Smooth muscle cell (in vitro differentiated cells): ENCODE results near the gene TTLL6. TPM values are rescaled to one million over a fixed set of nuclear protein-coding genes. Genes with fewer than 3 reads are reported as not detected.
A peak's percentile ranks its signal among the peaks of the same experiment; 100 is the strongest.

Source experiments
- DNase-seq: peaks from one replicate; lab custom pipeline; 2025; ENCODE audit not compliant: unreplicated experiment; lab: John Stamatoyannopoulos, UW
- H2AFZ ChIP-seq: fragments of 200-600 bp; sonication (generic); 2 replicates; pipeline ENCODE4 v1.6.0; 2016; ENCODE audit warnings: antibody characterized with exemption, low read depth, mild to moderate bottlenecking
- H3F3A ChIP-seq: fragments of 200-600 bp; sonication (generic); 2 replicates; pipeline ENCODE4 v1.6.0; 2017; ENCODE audit warnings: antibody characterized with exemption, low read depth
- H3K27ac ChIP-seq: fragments of 200-600 bp; sonication (generic); 2 replicates; pipeline ENCODE4 v1.5.1; 2016; ENCODE audit warnings: low read depth, mild to moderate bottlenecking
- H3K27me3 ChIP-seq: fragments of 200-600 bp; sonication (generic); 2 replicates; pipeline ENCODE4 v1.6.1; 2016; ENCODE audit warnings: low read depth, mild to moderate bottlenecking
- H3K36me3 ChIP-seq: fragments of 200-600 bp; sonication (generic); 2 replicates; pipeline ENCODE4 v1.5.1; 2016; ENCODE audit warnings: low read depth
- H3K4me1 ChIP-seq: fragments of 200-600 bp; sonication (generic); 2 replicates; pipeline ENCODE4 v1.5.1; 2016; ENCODE audit warnings: low read depth
- H3K4me2 ChIP-seq: fragments of 200-600 bp; sonication (generic); 2 replicates; pipeline ENCODE4 v1.6.0; 2016; ENCODE audit warnings: mild to moderate bottlenecking
- H3K4me3 ChIP-seq: fragments of 200-600 bp; sonication (generic); 2 replicates; pipeline ENCODE4 v1.5.1; 2016; ENCODE audit warnings: mild to moderate bottlenecking
- H3K79me2 ChIP-seq: fragments of 200-600 bp; sonication (generic); 2 replicates; pipeline ENCODE4 v1.6.0; 2016; ENCODE audit warnings: low read depth, mild to moderate bottlenecking
- H3K9ac ChIP-seq: fragments of 200-600 bp; sonication (generic); 2 replicates; pipeline ENCODE4 v1.6.0; 2016; ENCODE audit warnings: low read depth
- H3K9me3 ChIP-seq: fragments of 200-600 bp; sonication (generic); replicated peaks from 2 replicates; pipeline ENCODE4 v1.5.1; 2016; ENCODE audit warnings: low read depth
- H4K20me1 ChIP-seq: fragments of 200-600 bp; sonication (generic); 2 replicates; pipeline ENCODE4 v1.6.0; 2016; ENCODE audit warnings: low read depth
- CTCF ChIP-seq: fragments of 200-600 bp; sonication (generic); IDR thresholded peaks from 2 replicates; pipeline ENCODE4 v1.5.1; 2017; ENCODE audit warnings: borderline replicate concordance, mild to moderate bottlenecking, antibody characterized with exemption; ENCODE audit not compliant: insufficient read depth, poor library complexity, severe bottlenecking
- WGBS: methylation state at CpG from one replicate; pipeline ENCODE4 v1.1.7; 2016; ENCODE audit warnings: low lambda C conversion rate; 5-methylcytosine and 5-hydroxymethylcytosine counted together
- polyA plus RNA-seq: library from polyadenylated mRNA; unstranded; fragments of >200 nt; fragmentation: Nextera tagmentation; extraction: Ambion mirVana; gene quantifications from 2 replicates; pipeline ENCODE4 v1.2.1, GENCODE V29; 2016
- total RNA-seq: library from RNA; depleted of rRNA; stranded (reverse); fragments of >200 nt; gene quantifications from 2 replicates; pipeline ENCODE4 v1.2.3, GENCODE V29; 2014

The TTLL6 gene
- total and polyA plus RNA-seq, 2 experiments from 2014 or later, result 0.41 TPM; not detected in 1

GRCh38 chr17:48816438-48816773, 623 bp downstream of the TTLL6 start:
- no peaks in the 10 kb centered on the region for H4K20me1 ChIP-seq
- H3K36me3 ChIP-seq, result no peaks in the 10 kb centered on the region
- H3K4me1 ChIP-seq, result peaks cover 16% of the 10 kb centered on the region
- H3K4me2 ChIP-seq, result peak overlapping the region; percentile 85
- H3K9me3 ChIP-seq, result no peaks in the 10 kb centered on the region
- H3K27ac ChIP-seq, result no peak overlapping the region
- H3K4me3 ChIP-seq, result peak overlapping the region; percentile 51
- H3K79me2 ChIP-seq, result no peaks in the 10 kb centered on the region
- 6% methylated on average over 7 of the region's 7 CpGs for WGBS
- peak overlapping the region; percentile 77 for H2AFZ ChIP-seq
- H3K9ac ChIP-seq, result no peak overlapping the region
- DNase-seq, result no peak
- TF ChIP-seq CTCF, result no peak
- H3K27me3 ChIP-seq, result peaks cover 24% of the 10 kb centered on the region
- H3F3A ChIP-seq, result no peaks in the 10 kb centered on the region

GRCh38 chr17:48815311-48815710, 1.7 kb downstream of the TTLL6 start:
- Histone ChIP-seq H3K4me3 (no peak overlapping the region), H3K79me2 (no peaks in the 10 kb centered on the region), H2AFZ (no peak overlapping the region), H4K20me1 (no peaks in the 10 kb centered on the region), H3K4me2 (no peak overlapping the region), H3K27me3 (peaks cover 24% of the 10 kb centered on the region), H3F3A (no peaks in the 10 kb centered on the region), H3K27ac (no peak overlapping the region), H3K9ac (no peak overlapping the region), H3K36me3 (no peaks in the 10 kb centered on the region), H3K4me1 (peaks cover 16% of the 10 kb centered on the region), H3K9me3 (no peaks in the 10 kb centered on the region)
- 87% methylated on average over 3 of the region's 3 CpGs for WGBS
- DNase-seq, result no peak
- no peak for TF ChIP-seq CTCF

DNA sequence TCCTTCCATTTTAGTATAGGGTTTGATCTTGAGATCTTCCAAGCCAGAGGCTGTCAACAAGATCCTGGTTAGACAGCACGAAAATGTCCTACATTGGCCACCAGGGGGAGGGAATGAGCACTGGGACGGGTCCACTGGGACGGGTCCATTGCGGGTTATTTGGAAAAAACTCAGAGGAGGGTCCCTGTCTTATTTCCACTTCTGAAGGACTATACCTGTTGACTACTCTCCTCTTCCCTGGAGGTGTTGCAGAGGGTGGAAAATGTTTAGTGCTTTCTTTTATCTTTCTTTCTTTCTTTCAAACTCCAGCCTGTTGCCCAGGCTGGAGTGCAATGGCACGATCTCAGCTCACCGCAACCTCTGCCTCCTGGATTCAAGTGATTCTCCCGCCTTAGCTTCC, 2.5 kb downstream of the TTLL6 start:
- Histone ChIP-seq H3K9ac (no peak overlapping the region), H3K36me3 (no peaks in the 10 kb centered on the region), H4K20me1 (no peaks in the 10 kb centered on the region), H3K4me3 (no peak overlapping the region), H3K4me2 (no peak overlapping the region), H3K9me3 (no peaks in the 10 kb centered on the region), H3K27ac (no peak overlapping the region), H3F3A (no peaks in the 10 kb centered on the region), H2AFZ (no peak overlapping the region), H3K4me1 (peaks cover 16% of the 10 kb centered on the region), H3K27me3 (peaks cover 24% of the 10 kb centered on the region), H3K79me2 (no peaks in the 10 kb centered on the region)
- DNase-seq, result no peak
- peak; percentile 70 for TF ChIP-seq CTCF
- WGBS, result 20% methylated on average over 7 of the region's 7 CpGs

DNA sequence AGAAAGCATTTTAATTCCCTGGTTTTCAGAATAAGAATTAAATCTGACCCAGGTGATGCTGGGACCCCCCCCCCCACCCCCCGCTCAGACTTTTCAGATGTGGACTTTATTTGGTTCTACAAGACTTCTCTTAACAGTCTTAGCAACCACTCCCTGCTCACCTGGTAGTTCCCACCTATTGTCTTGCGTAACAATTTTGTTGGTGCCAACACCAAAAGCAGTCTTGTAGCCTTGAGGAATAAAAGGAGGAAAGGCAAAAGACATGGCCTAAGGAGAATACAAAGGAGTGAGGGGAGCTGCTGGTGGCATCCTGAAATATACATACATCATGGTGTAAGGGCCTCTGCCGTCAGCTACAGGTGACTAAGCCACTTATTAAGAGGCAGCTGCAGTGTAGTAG, 5.0 kb downstream of the TTLL6 start:
- no peak for TF ChIP-seq CTCF
- Histone ChIP-seq H3K36me3 (no peaks in the 10 kb centered on the region), H3K9ac (no peak overlapping the region), H4K20me1 (no peaks in the 10 kb centered on the region), H3K9me3 (no peaks in the 10 kb centered on the region), H3K27ac (no peak overlapping the region), H3F3A (no peaks in the 10 kb centered on the region), H3K27me3 (peaks cover 24% of the 10 kb centered on the region), H3K4me3 (no peak overlapping the region), H3K4me2 (no peak overlapping the region), H3K4me1 (no peaks in the 10 kb centered on the region), H2AFZ (no peak overlapping the region), H3K79me2 (no peaks in the 10 kb centered on the region)
- no peak for DNase-seq
- WGBS, result 84% methylated on average over 3 of the region's 3 CpGs
